ENCODE measurements around the gene DDX51. TPM values are rescaled to one million over a fixed set of nuclear protein-coding genes. Genes with fewer than 3 reads are reported as not detected.
A peak's percentile ranks its signal among the peaks of the same experiment; 100 is the strongest.

DDX51 gene
- total RNA-seq, 1 experiment from 2014 or later = 26.7 TPM

GRCh38 chr12:132171968-132172521, 27.9 kb upstream of the DDX51 start:
- ATAC-seq (no peak), DNase-seq (no peak)
- H3K4me1 ChIP-seq (ENCODE audit: insufficient read depth, low read length) = peaks cover 13% of the 10 kb centered on the region
- no peaks in the 10 kb centered on the region for H3F3A ChIP-seq (ENCODE audit: low read length, unreplicated experiment)
- no peaks in the 10 kb centered on the region for H3K9me3 ChIP-seq (ENCODE audit: low read length)
- no peaks in the 10 kb centered on the region for H3K9me2 ChIP-seq (replicated peaks; ENCODE audit: low read length)
- no peak overlapping the region for H2AFZ ChIP-seq (ENCODE audit: low read length)
- TF ChIP-seq EZH2 (IDR thresholded peaks at IDR 0.05; ENCODE audit: low read length, unreplicated experiment) = no peak
- no peak for TF ChIP-seq CTCF (conservative IDR thresholded peaks at IDR 0.05; ENCODE audit: low read depth, low read length)
- no peak for TF ChIP-seq EZH2phosphoT487 (IDR thresholded peaks at IDR 0.05; ENCODE audit: borderline replicate concordance, low read length)
- no peaks in the 10 kb centered on the region for H3K79me2 ChIP-seq (ENCODE audit: low read length)
- no peak overlapping the region for H3K4me3 ChIP-seq (ENCODE audit: low read length)
- peaks cover 27% of the 10 kb centered on the region for H3K27me3 ChIP-seq (ENCODE audit: low read length)
- ChIA-PET POLR2A (ENCODE audit: unreplicated experiment) (no interaction called here), CTCF (no interaction called here)
- no peaks in the 10 kb centered on the region for H4K20me1 ChIP-seq (ENCODE audit: low read length)
- H3K4me2 ChIP-seq (ENCODE audit: low read length) = no peak overlapping the region
- intact Hi-C loops (cut with micrococcal nuclease) = no loop called here
- no TSS peak for BruUV-seq (replicated peaks)
- H3K36me3 ChIP-seq (ENCODE audit: low read depth, low read length) = no peaks in the 10 kb centered on the region
- no peak overlapping the region for H3K27ac ChIP-seq (ENCODE audit: low read length)
- H3K9ac ChIP-seq (ENCODE audit: low read length) = no peak overlapping the region

GRCh38 chr12:132171293-132171967, 27.3 kb upstream of the DDX51 start:
- Histone ChIP-seq H3K4me2 (ENCODE audit: low read length) (no peak overlapping the region), H2AFZ (ENCODE audit: low read length) (no peak overlapping the region), H3F3A (ENCODE audit: low read length, unreplicated experiment) (no peaks in the 10 kb centered on the region), H3K4me1 (ENCODE audit: insufficient read depth, low read length) (peaks cover 13% of the 10 kb centered on the region), H3K27me3 (ENCODE audit: low read length) (peaks cover 20% of the 10 kb centered on the region), H3K4me3 (ENCODE audit: low read length) (no peak overlapping the region), H3K36me3 (ENCODE audit: low read depth, low read length) (no peaks in the 10 kb centered on the region), H3K9me2 (replicated peaks; ENCODE audit: low read length) (no peaks in the 10 kb centered on the region), H3K9ac (ENCODE audit: low read length) (no peak overlapping the region), H3K27ac (ENCODE audit: low read length) (no peak overlapping the region), H3K9me3 (ENCODE audit: low read length) (no peaks in the 10 kb centered on the region), H4K20me1 (ENCODE audit: low read length) (no peaks in the 10 kb centered on the region), H3K79me2 (ENCODE audit: low read length) (no peaks in the 10 kb centered on the region)
- no TSS peak for BruUV-seq (replicated peaks)
- TF ChIP-seq EZH2 (IDR thresholded peaks at IDR 0.05; ENCODE audit: low read length, unreplicated experiment) = no peak
- DNase-seq = no peak
- POLR2A ChIA-PET (ENCODE audit: unreplicated experiment) = no interaction called here
- CTCF ChIA-PET = no interaction called here
- ATAC-seq = no peak
- intact Hi-C loops (cut with micrococcal nuclease) = no loop called here

- no TSS peak for BruUV-seq (replicated peaks)
- H3K9me2 ChIP-seq (replicated peaks; ENCODE audit: low read length) = no peaks in the 10 kb centered on the region
- no peaks in the 10 kb centered on the region for H3K9me3 ChIP-seq (ENCODE audit: low read length)
- CTCF ChIA-PET = no interaction called here
- H3K27ac ChIP-seq (ENCODE audit: low read length) = no peak overlapping the region
- H4K20me1 ChIP-seq (ENCODE audit: low read length) = no peaks in the 10 kb centered on the region
- intact Hi-C loops (cut with micrococcal nuclease) = no loop called here
- peak overlapping the region; percentile 50 for H3K4me2 ChIP-seq (ENCODE audit: low read length)
- no peak overlapping the region for H2AFZ ChIP-seq (ENCODE audit: low read length)
- no peaks in the 10 kb centered on the region for H3K79me2 ChIP-seq (ENCODE audit: low read length)
- H3K4me1 ChIP-seq (ENCODE audit: insufficient read depth, low read length) = peaks cover 13% of the 10 kb centered on the region
- H3K9ac ChIP-seq (ENCODE audit: low read length) = no peak overlapping the region
- no peak for DNase-seq
- peaks cover 14% of the 10 kb centered on the region for H3K27me3 ChIP-seq (ENCODE audit: low read length)
- no peaks in the 10 kb centered on the region for H3K36me3 ChIP-seq (ENCODE audit: low read depth, low read length)
- H3K4me3 ChIP-seq (ENCODE audit: low read length) = no peak overlapping the region
- POLR2A ChIA-PET (ENCODE audit: unreplicated experiment) = no interaction called here
- no peak for ATAC-seq
- no peak for TF ChIP-seq CTCF (conservative IDR thresholded peaks at IDR 0.05; ENCODE audit: low read depth, low read length)
- no peak for TF ChIP-seq EZH2phosphoT487 (IDR thresholded peaks at IDR 0.05; ENCODE audit: borderline replicate concordance, low read length)
- TF ChIP-seq EZH2 (IDR thresholded peaks at IDR 0.05; ENCODE audit: low read length, unreplicated experiment) = no peak
- H3F3A ChIP-seq (ENCODE audit: low read length, unreplicated experiment) = no peaks in the 10 kb centered on the region
These were observed 26.6 kb upstream of the DDX51 start for GRCh38 chr12:132170637-132171292.

Measured in PC-3 (cell line).